PC-9 (cell line): ENCODE results near the gene KCNC1. TPM values are rescaled to one million over a fixed set of nuclear protein-coding genes. Genes with fewer than 3 reads are reported as not detected.

Source experiments
- BruUV-seq: library from RNA; stranded (reverse); fragments of 400-500 nt; replicated peaks from 2 replicates; lab custom pipeline; 2021; lab: Mats Ljungman, UMichigan
- CTCF ChIA-PET: fragments of 300-600 bp; sonication (Branson Sonifier 250); formaldehyde crosslinking; loops from one replicate; lab custom pipeline; 2022; ENCODE audit warnings: antibody characterized with exemption; lab: Charles Lee
- POLR2A ChIA-PET: fragments of 300-600 bp; sonication (Branson Sonifier 250); formaldehyde crosslinking; loops from one replicate; lab custom pipeline; 2022; ENCODE audit warnings: antibody characterized with exemption; ENCODE audit not compliant: unreplicated experiment; lab: Charles Lee
- DNase-seq, 2 experiments: peaks; one replicate each; pipeline versions ENCODE4 v3.0.0 to v3.0.0-alpha.2; 2015 to 2022; ENCODE audit warnings: mixed read lengths in 1 of 2
- H2AFZ ChIP-seq: fragments of 200-600 bp; sonication (generic); 2 replicates; pipeline ENCODE4 v1.8.1; 2017; ENCODE audit warnings: antibody characterized with exemption
- H3F3A ChIP-seq: fragments of 200-600 bp; sonication (generic); 2 replicates; pipeline ENCODE4 v1.8.1; 2017; ENCODE audit warnings: antibody characterized with exemption, mild to moderate bottlenecking, low read depth; ENCODE audit not compliant: insufficient read depth
- H3K27ac ChIP-seq: fragments of 200-600 bp; sonication (generic); 2 replicates; pipeline ENCODE4 v1.6.1; 2016; ENCODE audit warnings: mixed run types
- H3K27me3 ChIP-seq: fragments of 200-600 bp; sonication (generic); 2 replicates; pipeline ENCODE4 v1.6.1; 2016; ENCODE audit warnings: low read depth, mixed run types; ENCODE audit not compliant: insufficient read depth
- H3K36me3 ChIP-seq: fragments of 200-600 bp; sonication (generic); 2 replicates; pipeline ENCODE4 v1.6.1; 2016; ENCODE audit warnings: low read depth, mixed run types
- H3K4me1 ChIP-seq: fragments of 200-600 bp; sonication (generic); replicated peaks from 2 replicates; pipeline ENCODE4 v1.6.1; 2016; ENCODE audit warnings: mixed run types; ENCODE audit not compliant: insufficient read depth
- H3K4me2 ChIP-seq: fragments of 200-600 bp; sonication (generic); 2 replicates; pipeline ENCODE4 v1.6.1; 2017; ENCODE audit warnings: mixed run types
- H3K4me3 ChIP-seq: fragments of 200-600 bp; sonication (generic); 2 replicates; pipeline ENCODE4 v1.6.1; 2016; ENCODE audit warnings: mixed run types
- H3K79me2 ChIP-seq: fragments of 200-600 bp; sonication (generic); 2 replicates; pipeline ENCODE4 v1.6.1; 2017; ENCODE audit warnings: low read depth, mixed run types
- H3K9me2 ChIP-seq: fragments of 200-600 bp; sonication (generic); 2 replicates; pipeline ENCODE4 v1.8.1; 2017; ENCODE audit warnings: mild to moderate bottlenecking; ENCODE audit not compliant: insufficient read depth
- H3K9me3 ChIP-seq: fragments of 200-600 bp; sonication (generic); 2 replicates; pipeline ENCODE4 v1.8.1; 2016; ENCODE audit warnings: low read depth; ENCODE audit not compliant: insufficient read depth
- H4K20me1 ChIP-seq: fragments of 200-600 bp; sonication (generic); 2 replicates; pipeline ENCODE4 v1.8.1; 2017; ENCODE audit not compliant: insufficient read depth
- CTCF ChIP-seq: fragments of 200-600 bp; sonication (generic); conservative IDR thresholded peaks from 2 replicates; pipeline ENCODE4 v1.6.1; 2017; ENCODE audit warnings: mixed run types, antibody characterized with exemption, mild to moderate bottlenecking, moderate library complexity
- EZH2 ChIP-seq: fragments of 200-600 bp; sonication (generic); IDR thresholded peaks from 2 replicates; pipeline ENCODE4 v1.8.0; 2017; ENCODE audit warnings: antibody characterized with exemption, low read depth
- intact Hi-C: fragments of 100-400 bp; cut with micrococcal nuclease; formaldehyde crosslinking; loops from one replicate; pipeline ENCODE4 v1.10.0; 2022; ENCODE audit not compliant: unreplicated experiment
- total RNA-seq: library from RNA; stranded (reverse); gene quantifications from 2 replicates; pipeline ENCODE4 v1.2.3, GENCODE V29; 2021

The KCNC1 gene
- total RNA-seq, 1 experiment from 2014 or later = not detected

- H4K20me1 ChIP-seq = no peaks in the 10 kb centered on the region
- H3K27ac ChIP-seq = no peak overlapping the region
- intact Hi-C loops = no loop called here
- no peaks in the 10 kb centered on the region for H3K79me2 ChIP-seq
- H3F3A ChIP-seq = no peaks in the 10 kb centered on the region
- POLR2A ChIA-PET = interaction anchor here (0.7 kb wide), 1 partner anchor 1120 kb away, joined by 3 read pairs; no protein-coding TSS in a partner anchor
- H3K4me3 ChIP-seq = no peak overlapping the region
- H3K36me3 ChIP-seq = no peaks in the 10 kb centered on the region
- no peaks in the 10 kb centered on the region for H3K9me2 ChIP-seq
- H2AFZ ChIP-seq = no peak overlapping the region
- no TSS peak for BruUV-seq
- CTCF ChIA-PET = no interaction called here
- H3K4me2 ChIP-seq = no peak overlapping the region
- peaks cover 80% of the 10 kb centered on the region for H3K27me3 ChIP-seq
- no peak for TF ChIP-seq CTCF
- no peak for TF ChIP-seq EZH2
- no peak for DNase-seq
- no peaks in the 10 kb centered on the region for H3K9me3 ChIP-seq
- no peaks in the 10 kb centered on the region for H3K4me1 ChIP-seq
Measured at GRCh38 chr11:17693531-17693930, 41.0 kb upstream of the KCNC1 start.

GRCh38 chr11:17694494-17695110 lies 40.0 kb upstream of the KCNC1 start:
- Histone ChIP-seq H3F3A (no peaks in the 10 kb centered on the region), H3K36me3 (no peaks in the 10 kb centered on the region), H3K4me2 (no peak overlapping the region), H3K27ac (no peak overlapping the region), H4K20me1 (no peaks in the 10 kb centered on the region), H3K9me2 (no peaks in the 10 kb centered on the region), H3K79me2 (no peaks in the 10 kb centered on the region), H2AFZ (no peak overlapping the region), H3K4me3 (no peak overlapping the region), H3K27me3 (peaks cover 72% of the 10 kb centered on the region), H3K4me1 (no peaks in the 10 kb centered on the region), H3K9me3 (no peaks in the 10 kb centered on the region)
- POLR2A ChIA-PET = no interaction called here
- DNase-seq = no peak
- BruUV-seq = no TSS peak
- CTCF ChIA-PET = no interaction called here
- TF ChIP-seq CTCF (no peak), EZH2 (no peak)
- intact Hi-C loops = no loop called here

- no peaks in the 10 kb centered on the region for H4K20me1 ChIP-seq
- H3K4me1 ChIP-seq = no peaks in the 10 kb centered on the region
- CTCF ChIA-PET = no interaction called here
- no peaks in the 10 kb centered on the region for H3K9me2 ChIP-seq
- H3K9me3 ChIP-seq = no peaks in the 10 kb centered on the region
- no peak overlapping the region for H3K27ac ChIP-seq
- POLR2A ChIA-PET = no interaction called here
- peaks cover 60% of the 10 kb centered on the region for H3K27me3 ChIP-seq
- no peaks in the 10 kb centered on the region for H3K79me2 ChIP-seq
- H3K36me3 ChIP-seq = no peaks in the 10 kb centered on the region
- no peak overlapping the region for H2AFZ ChIP-seq
- intact Hi-C loops = no loop called here
- H3F3A ChIP-seq = no peaks in the 10 kb centered on the region
- BruUV-seq = no TSS peak
- TF ChIP-seq EZH2 (no peak), CTCF (no peak)
- DNase-seq = no peak
- H3K4me2 ChIP-seq = no peak overlapping the region
- H3K4me3 ChIP-seq = no peak overlapping the region
Measured at GRCh38 chr11:17695454-17696441, 38.8 kb upstream of the KCNC1 start.
